ENCODE measurements around the gene ACTG1. TPM values are rescaled to one million over a fixed set of nuclear protein-coding genes. Genes with fewer than 3 reads are reported as not detected.

ACTG1 gene
- total and polyA plus RNA-seq, 9 of the 15 experiments (the other 6 are each of a cell fraction or from before 2014, with no cell fraction given), result 224 to 1,775 (median 568) TPM

DNA sequence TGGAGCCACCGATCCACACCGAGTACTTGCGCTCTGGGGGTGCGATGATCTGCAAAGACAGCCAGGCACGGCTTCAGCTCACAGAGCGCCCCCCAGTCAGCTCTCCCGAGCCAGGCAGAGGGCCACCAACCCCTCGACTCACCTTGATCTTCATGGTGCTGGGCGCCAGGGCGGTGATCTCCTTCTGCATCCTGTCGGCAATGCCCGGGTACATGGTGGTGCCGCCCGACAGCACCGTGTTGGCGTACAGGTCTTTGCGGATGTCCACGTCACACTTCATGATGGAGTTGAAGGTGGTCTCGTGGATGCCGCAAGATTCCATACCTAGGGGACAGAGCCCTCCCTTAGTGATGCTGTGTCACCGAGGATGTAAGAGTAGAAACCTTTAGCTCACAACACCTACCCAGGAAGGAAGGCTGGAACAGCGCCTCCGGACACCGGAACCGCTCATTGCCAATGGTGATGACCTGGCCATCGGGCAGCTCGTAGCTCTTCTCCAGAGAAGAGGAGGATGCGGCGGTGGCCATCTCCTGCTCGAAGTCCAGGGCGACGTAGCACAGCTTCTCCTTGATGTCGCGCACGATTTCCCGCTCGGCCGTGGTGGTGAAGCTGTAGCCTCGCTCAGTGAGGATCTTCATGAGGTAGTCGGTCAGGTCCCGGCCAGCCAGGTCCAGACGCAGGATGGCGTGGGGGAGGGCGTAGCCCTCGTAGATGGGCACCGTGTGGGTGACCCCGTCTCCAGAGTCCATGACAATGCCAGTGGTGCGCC, 1.6 kb downstream of the ACTG1 start (continued):
- TF ChIP-seq, protein P1, sequence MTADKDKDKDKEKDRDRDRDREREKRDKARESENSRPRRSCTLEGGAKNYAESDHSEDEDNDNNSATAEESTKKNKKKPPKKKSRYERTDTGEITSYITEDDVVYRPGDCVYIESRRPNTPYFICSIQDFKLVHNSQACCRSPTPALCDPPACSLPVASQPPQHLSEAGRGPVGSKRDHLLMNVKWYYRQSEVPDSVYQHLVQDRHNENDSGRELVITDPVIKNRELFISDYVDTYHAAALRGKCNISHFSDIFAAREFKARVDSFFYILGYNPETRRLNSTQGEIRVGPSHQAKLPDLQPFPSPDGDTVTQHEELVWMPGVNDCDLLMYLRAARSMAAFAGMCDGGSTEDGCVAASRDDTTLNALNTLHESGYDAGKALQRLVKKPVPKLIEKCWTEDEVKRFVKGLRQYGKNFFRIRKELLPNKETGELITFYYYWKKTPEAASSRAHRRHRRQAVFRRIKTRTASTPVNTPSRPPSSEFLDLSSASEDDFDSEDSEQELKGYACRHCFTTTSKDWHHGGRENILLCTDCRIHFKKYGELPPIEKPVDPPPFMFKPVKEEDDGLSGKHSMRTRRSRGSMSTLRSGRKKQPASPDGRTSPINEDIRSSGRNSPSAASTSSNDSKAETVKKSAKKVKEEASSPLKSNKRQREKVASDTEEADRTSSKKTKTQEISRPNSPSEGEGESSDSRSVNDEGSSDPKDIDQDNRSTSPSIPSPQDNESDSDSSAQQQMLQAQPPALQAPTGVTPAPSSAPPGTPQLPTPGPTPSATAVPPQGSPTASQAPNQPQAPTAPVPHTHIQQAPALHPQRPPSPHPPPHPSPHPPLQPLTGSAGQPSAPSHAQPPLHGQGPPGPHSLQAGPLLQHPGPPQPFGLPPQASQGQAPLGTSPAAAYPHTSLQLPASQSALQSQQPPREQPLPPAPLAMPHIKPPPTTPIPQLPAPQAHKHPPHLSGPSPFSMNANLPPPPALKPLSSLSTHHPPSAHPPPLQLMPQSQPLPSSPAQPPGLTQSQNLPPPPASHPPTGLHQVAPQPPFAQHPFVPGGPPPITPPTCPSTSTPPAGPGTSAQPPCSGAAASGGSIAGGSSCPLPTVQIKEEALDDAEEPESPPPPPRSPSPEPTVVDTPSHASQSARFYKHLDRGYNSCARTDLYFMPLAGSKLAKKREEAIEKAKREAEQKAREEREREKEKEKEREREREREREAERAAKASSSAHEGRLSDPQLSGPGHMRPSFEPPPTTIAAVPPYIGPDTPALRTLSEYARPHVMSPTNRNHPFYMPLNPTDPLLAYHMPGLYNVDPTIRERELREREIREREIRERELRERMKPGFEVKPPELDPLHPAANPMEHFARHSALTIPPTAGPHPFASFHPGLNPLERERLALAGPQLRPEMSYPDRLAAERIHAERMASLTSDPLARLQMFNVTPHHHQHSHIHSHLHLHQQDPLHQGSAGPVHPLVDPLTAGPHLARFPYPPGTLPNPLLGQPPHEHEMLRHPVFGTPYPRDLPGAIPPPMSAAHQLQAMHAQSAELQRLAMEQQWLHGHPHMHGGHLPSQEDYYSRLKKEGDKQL (CRISPR knock-in tag; IDR thresholded peaks at IDR 0.05; ENCODE audit: borderline replicate concordance), result no peak
- TF ChIP-seq ZNF77 (CRISPR knock-in tag; IDR thresholded peaks at IDR 0.05), result no peak
- no peak for TF ChIP-seq ZEB2 (IDR thresholded peaks at IDR 0.05)
- no peak for TF ChIP-seq HMG20A (CRISPR knock-in tag; conservative IDR thresholded peaks at IDR 0.05)
- no peak for TF ChIP-seq ELF2 (CRISPR knock-in tag; IDR thresholded peaks at IDR 0.05)
- no peak for TF ChIP-seq CXXC5 (CRISPR knock-in tag; IDR thresholded peaks at IDR 0.05)
- TF ChIP-seq, protein P2, sequence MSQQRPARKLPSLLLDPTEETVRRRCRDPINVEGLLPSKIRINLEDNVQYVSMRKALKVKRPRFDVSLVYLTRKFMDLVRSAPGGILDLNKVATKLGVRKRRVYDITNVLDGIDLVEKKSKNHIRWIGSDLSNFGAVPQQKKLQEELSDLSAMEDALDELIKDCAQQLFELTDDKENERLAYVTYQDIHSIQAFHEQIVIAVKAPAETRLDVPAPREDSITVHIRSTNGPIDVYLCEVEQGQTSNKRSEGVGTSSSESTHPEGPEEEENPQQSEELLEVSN (IDR thresholded peaks at IDR 0.05; ENCODE audit: borderline replicate concordance in 1 of 2, extremely low read depth in 1 of 2, insufficient read depth in 1 of 2, insufficient read length in 1 of 2, low read depth in 1 of 2, low read length in 1 of 2, poor library complexity in 1 of 2, severe bottlenecking in 1 of 2), result peak in 1 of 2 experiments; percentile 46
- TF ChIP-seq E2F5 (CRISPR knock-in tag; IDR thresholded peaks at IDR 0.05), result peak; percentile 61; the same call in 1 of the 2 replicates
- peak; percentile 87 for TF ChIP-seq LCOR (CRISPR knock-in tag; IDR thresholded peaks at IDR 0.05)
- TF ChIP-seq ATF2 (CRISPR knock-in tag; IDR thresholded peaks at IDR 0.05), result no peak
- TF ChIP-seq, protein P3, sequence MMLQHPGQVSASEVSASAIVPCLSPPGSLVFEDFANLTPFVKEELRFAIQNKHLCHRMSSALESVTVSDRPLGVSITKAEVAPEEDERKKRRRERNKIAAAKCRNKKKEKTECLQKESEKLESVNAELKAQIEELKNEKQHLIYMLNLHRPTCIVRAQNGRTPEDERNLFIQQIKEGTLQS (IDR thresholded peaks at IDR 0.05), result no peak
- TF ChIP-seq, protein P3 (CRISPR knock-in tag; conservative IDR thresholded peaks at IDR 0.05), result no peak
- TF ChIP-seq CBX5 (IDR thresholded peaks at IDR 0.05; ENCODE audit: borderline replicate concordance, low read depth), result no peak
- TF ChIP-seq HMGN3 (IDR thresholded peaks at IDR 0.05; ENCODE audit: borderline replicate concordance, extremely low read depth, insufficient read length, low read depth, low read length), result no peak
- TF ChIP-seq NCOA2 (IDR thresholded peaks at IDR 0.05; ENCODE audit: partially characterized antibody in 2 of 2), result no peak
- TF ChIP-seq ZNF764 (CRISPR knock-in tag; IDR thresholded peaks at IDR 0.05; ENCODE audit: low read depth), result no peak
- TF ChIP-seq ZNF133 (CRISPR knock-in tag; IDR thresholded peaks at IDR 0.05), result no peak
- no peak for TF ChIP-seq IFI16 (CRISPR knock-in tag; IDR thresholded peaks at IDR 0.05)

Data from K562 (cell line).